HG03045 (cell line): ENCODE data around the gene USP7.
A peak's percentile ranks its signal among the peaks of the same experiment; 100 is the strongest.
"Not testable (repeated sequence)": the region's sequence is repeated elsewhere in the genome, so short reads cannot be mapped to it uniquely, and the experiment has no call there.

Experiments
- ATAC-seq: cut with Tn5 transposase; IDR thresholded peaks from one replicate; pipeline ENCODE4 v1.9.1; 2021; ENCODE audit warnings: mild to moderate bottlenecking, moderate library complexity; ENCODE audit not compliant: unreplicated experiment

Gene USP7

DNA sequence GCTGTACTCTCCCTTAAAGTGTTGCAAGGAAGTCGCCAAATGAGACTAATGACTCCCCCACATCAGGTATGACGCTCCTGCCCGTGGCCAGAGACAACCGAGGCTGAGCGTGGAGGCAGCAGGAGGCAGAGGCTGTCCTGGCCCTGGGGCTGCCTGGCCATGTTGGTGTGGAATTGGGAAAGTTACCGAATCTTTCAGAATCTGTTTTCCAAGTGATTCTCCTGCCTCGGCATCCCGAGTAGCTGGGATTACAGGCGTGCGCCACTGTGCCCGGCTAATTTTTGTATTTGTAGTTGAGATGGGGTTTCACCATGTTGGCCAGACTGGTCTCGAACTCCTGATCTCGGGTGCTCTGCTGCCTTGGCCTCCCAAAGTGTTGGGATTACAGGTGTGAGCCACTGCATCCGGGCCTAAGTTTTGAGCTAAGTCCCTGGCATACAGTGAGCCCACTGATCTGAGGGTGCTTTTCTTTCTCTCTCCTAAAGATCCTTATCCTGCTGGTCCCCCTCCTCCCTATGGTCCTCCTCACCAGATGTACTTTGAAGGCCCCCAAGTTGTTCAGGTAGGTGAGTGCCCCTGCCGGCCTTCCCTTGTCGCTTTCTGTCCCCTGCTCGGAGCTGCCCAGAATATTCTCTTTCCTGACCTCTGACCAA is 80.9 kb downstream of the USP7 start:
- ATAC-seq, result no peak

DNA sequence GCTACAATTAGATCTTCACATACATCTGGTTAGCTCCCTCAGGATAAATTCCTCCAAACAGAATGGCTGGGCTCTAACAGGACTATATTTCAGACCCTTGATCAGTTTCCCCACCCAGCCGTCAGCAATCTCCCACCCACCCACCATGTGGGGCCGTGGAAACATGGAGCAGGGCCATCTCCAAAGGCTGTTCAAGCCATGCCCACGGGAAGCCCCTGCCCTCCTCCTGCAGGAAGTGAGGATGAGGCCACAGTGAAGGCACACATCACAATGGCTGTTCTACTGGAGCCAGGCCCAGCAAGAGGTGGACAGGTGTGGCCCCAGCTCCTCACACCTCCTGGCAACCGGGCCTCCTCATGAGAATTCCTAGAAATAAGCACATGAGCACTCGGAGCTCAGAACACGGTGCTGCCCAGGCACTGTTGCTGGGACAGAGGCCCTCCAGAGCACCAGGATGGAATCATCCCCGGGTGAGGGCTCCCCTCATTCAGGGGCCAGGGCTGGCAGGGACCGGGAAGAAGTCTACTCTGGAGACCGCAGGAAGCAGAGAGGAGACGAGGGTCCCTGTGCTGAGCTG is 81.6 kb downstream of the USP7 start, which contains the start of gene LITAFD:
Gene LITAFD (plus strand): TSS at position 311 of the 577 bp plus-strand sequence. CDS start 2,005 bp downstream, outside the sequence.
- ATAC-seq, result no peak

DNA sequence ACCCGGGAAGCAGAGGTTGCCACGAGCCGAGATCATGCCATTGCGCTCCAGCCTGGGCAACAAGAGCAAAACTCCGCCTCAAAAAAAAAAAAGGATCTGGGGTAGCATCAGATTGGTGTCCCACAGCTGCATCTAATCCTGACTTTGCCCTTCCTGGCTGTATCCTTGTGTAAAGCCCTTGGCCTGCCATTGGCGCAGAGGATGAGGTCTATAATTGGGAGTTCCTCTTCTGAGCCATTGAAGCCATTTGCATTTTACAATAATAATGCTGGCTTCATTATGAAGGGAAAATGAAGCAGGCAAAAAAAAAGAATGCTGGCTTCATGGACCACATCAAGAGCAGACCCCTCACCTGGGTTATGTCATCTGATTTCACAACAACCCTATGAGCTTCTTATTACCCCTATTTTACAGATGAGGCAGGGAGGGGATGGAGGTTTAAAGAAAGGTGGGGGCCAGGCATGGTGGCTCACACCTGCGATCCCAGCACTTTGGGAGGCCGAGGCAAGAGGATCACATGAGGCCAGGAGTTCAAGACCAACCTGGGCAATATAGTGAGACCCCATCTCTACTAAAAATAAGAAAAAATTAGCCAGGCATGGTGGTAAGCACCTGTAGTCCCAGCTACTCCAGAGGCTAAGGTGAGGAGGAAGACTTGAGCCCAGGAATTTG is 82.7 kb downstream of the USP7 start:
- no peak for ATAC-seq

DNA sequence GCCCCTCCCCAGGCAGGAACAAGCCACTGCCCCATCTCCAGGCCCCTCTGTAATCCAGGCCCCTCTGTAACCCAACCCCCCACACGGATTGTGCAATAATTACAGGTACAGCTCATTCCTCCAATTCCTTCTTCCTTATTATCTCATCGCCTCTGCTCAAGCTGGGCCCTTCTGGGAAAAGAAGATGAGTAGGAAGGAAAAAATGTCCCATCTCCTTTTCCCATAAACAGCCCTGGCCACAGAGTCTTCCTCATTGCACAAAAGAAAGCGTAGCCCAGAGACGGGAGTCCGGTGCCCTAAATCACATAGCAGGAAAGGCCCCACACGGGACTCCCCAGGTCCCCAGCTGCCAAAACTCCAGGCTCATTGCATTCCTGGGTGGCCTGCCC is 85.2 kb downstream of the USP7 start:
- ATAC-seq, result no peak

DNA sequence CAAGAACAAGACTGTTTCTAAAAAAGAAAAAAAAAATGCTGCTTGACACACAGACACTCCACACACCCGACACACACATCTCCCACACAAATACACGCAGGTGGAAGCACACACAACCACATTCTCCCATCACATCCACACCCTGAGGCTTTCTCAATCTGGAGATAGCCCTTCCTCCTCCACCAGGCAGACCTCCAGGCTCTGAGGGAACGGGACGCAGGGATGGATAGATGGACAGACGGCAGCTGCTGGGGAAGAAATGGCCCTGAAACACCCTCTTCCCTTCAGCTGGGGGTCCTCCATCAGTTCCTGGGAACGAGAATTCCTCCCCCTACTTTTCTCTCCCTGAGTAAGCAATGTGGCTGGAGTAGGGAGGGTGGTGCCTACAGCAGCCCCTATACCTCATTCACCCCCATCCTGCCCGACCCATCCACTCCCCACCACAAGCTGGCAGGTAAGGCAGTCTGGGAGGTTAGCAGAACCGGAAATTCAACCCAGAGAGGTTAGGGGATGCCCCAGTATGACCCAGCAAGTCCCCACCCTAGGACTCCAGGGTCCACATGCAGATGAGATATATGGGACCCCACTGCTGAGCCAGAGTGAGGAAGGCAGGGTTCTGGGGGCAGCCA is 85.7 kb downstream of the USP7 start:
- no peak for ATAC-seq

DNA sequence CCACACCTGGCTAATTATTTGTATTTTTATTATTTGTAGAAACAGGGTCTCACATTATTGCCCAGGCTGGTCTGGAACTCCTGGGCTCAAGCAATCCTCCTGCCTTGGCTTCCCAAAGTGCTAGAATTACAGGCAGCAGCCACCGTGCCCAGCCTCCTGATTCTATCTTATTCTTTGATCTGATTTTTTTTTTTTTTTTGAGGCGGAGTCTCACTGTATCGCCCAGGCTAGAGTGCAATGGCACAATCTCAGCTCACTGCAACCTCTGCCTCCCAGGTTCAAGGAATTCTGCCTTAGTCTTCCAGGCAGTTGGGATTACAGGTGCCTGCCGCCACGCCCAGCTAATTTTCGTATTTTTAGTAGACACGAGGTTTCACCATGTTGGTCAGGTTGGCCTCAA is 88.4 kb downstream of the USP7 start:
- ATAC-seq, result not testable (repeated sequence)

DNA sequence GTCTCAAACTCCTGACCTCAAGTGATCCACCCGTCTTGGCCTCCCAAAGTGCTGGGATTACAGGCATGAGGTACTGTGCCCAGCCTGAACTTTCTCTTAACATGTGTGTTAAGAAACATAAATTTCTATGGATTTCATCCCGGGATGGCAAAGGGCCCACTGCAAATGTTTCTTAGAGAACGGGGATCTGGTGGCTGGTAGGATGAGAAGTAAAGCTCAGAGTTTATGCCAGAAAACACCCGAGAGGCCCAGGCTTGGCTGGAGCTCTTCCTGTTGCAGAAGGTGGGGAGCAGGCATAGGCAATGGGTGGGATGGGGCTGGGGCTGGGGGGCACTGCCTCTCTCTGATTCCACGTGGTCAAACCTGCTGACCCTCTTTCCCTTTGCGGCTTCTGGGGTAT is 89.3 kb downstream of the USP7 start:
- ATAC-seq, result no peak

DNA sequence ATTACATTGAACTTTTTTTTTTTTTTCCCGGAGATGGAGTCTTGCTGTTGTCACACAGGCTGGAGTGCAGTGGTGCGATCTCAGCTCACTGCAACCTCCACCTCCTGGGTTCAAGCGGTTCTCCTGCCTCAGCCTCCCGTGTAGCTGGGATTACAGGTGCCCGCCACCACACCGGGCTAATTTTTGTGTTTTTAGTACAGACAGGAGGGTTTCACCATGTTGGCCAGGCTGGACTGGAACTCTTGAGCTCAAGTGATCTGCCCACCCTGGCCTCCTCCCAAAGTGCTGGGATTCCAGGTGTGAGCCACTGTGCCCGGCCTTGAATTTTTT is 89.9 kb downstream of the USP7 start:
- not testable (repeated sequence) for ATAC-seq

DNA sequence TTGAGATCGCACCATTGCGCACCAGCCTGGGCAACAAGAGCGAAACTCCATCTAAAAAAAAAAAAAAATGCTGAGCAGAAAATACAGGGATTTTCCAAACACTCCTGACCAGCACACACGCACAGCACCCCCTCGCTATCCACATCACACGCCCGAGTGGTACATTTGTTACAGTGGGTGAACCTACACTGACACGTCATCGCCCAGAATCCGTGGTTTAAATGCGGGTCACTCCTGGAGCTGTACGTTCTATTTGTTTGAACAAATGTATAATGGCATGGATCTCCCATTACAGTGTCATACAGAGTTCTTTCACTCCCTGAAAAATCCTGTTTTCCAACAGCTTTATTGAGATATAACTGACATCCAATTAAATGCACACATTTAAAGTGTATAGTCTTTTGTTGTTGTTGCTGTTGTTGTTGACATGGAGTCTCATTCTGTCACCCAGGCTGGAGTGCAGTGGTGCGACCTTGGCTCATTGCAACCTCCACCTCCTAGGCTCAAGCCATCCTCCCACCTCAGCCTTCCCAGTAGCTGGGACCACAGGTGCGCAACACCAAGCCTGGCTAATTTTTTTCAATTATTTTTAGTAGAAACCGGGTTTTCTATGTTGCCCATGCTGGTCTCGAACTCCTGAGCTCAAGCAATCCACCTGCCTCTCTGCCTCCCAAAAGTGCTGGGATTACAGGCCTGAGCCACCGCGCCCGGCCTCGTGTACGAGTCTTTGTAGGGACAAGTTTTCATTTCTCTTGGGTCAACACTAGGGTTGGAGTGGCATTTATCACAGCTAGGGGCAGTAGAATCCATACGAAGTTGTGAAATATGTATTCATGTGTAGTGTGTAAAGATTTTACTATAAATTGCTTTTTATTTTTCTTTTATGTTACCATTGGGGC is 90.5 kb downstream of the USP7 start:
- ATAC-seq, result no peak

DNA sequence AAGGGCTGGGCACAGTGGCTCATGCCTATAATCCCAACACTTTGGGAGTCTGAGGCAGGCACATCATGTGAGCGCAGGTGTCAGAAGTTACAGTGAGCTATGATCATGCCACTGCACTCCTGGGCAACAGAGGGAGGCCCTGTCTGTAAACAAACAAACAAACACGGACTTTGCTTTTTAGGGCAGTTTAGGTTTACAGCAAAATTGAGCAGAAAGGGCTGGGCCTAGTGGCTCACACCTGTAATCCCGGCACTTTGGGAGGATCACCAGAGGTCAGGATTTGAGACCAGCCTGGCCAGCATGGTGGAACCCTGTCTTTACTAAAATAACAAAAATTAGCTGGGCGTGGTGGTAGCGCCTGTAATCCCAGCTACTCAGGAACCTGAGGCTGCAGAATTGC is 91.6 kb downstream of the USP7 start:
- no peak for ATAC-seq

DNA sequence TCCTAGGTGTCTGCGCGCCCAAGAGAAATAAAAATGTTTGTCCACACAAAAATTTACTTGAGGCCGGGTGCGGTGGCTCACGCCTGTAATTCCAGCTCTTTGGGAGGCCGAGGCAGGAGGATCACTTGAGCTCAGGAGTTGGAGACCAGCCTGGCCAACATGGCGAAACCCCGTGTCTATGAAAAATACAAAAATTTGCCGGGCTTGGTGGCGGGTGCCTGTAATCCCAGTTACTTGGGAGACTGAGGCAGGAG is 93.8 kb downstream of the USP7 start:
- ATAC-seq, result not testable (repeated sequence)

DNA sequence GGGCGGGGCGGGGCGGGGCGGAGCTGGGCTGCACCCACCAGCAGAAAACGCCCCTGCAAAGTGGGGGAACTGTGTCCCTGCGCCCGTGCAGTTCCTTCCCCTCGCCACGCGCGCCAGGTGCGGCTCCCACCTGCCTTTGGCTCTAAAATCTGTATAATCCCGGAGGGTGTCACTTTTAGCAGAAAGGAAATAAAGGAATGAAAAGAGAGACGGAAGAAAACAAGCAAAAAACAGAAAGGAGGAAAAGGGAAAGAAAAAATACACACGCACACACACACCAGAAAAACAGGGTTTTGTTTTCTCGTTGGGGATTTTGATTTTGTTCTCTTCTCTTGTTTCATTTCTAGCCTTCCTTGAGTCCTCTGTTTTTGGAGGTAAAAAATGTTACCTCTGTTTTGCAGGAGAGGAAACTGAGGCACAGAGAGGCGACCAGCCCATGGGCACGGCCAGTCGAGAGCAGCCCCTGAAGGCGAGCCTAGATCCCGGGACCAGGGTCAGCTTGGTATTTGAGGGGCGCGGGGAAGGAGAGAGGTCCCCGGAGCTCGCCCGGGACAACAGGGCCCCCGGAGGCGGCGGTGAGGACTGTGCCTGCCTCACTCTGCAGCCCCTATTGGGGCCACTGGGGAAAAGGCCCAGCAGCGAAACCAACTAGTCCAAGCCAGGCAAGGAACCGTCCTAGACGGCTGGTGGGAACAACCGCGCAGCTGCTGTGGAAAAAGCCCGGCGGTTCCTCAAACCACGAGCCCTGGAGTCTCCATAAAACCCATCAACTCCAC is 94.3 kb downstream of the USP7 start:
- no peak for ATAC-seq

DNA sequence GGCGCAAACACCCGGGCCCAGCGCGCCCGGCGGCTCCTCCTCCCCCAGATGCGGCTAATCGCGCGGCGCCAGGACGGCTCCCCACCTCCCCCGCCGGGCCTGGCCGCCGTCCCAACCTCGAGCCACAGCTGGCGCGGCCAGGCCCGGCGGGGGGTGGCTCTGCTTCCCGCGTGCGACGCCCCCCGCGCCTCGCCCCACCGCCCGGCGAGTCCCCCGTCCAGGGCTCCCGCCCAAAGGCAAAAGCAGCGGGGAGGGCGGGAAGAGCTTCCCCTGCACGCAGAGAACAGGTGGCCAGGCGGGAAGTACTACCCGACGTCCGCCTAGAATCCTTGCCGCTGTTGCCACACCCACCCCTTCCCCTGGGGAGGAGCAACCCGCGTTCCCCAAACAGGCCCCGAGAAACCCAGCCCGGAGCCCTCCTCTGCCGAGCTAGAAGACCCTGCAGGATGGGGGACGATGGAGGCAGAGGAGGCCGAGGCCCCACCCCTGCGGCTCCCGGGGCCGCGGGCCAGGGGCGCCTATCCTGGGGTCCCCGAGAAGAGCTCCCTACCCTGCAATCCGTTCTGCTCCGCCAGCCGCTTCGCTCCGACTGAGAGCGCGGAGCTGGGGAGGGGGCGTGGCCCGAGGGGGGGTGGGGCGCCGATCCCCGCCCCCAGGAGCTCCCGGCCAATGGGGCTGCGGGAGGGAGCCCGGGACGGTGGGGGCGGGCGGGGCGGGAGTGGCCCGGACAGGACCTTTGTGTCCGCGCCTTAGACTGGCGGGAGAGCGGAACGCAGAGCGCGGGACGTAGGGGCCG is 95.1 kb downstream of the USP7 start, which contains the start of gene CARHSP1:
Gene CARHSP1 (minus strand): TSS at position 591 of the 796 bp plus-strand sequence. CDS start 9,678 bp downstream, outside the sequence.
- peak; percentile 68 for ATAC-seq

DNA sequence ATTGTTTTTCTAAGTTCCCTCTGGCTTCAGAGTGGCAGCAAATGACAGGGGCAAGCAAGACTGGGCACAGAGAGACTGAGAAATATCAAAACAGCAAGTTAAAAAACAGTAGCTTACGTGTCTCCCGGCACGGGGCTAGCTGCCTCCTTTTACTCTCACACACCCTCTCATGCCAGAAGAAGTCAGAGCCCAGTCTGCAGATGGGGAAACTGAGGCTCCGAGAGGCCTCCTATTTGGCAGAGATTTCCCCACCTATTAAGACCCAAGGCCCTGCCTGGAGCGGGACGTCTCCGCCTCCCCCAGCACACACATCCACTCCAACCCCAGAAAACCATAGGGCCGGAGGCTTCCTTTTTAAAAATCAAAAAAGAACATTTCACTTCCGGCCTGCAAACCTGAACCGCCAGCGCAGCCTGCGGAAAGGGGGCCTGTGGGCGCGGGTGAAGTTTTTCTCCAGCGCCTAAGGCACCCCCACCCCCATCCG is 95.7 kb downstream of the USP7 start:
- ATAC-seq, result peak; percentile 1

DNA sequence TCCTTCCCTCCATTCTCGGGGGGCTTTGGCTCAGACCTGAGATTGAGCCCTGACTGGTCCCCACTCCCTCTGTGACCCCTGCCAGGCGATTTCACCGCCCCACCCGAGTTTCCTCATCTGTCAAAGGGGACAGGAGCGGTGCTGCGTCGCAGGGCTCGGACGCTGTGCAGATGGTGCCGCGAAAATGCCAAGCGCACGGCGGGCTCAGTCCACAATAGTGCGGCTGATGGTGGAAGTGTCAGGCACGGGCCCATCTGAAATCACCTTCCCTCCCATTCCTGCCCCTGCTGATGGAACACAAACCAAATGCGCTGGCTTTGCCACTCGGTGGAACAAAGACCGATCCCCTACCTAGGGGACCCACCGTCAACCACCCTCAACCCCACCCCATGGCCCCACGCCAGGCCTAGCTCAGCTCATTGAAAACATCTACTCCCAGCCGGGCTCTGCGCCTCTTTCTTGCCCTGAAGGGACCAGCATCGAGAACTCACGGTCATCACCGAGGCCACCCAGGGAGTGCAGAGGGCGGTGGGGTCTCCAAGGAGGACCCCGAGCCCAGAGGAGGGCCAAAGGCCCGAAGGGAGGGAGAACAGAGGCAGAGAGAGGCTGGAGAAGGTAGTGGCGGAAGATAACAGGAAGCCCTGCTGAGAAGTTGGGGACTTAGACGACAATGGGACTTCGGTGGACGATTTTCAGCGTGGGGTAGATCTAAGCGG is 96.3 kb downstream of the USP7 start:
- ATAC-seq, result no peak

DNA sequence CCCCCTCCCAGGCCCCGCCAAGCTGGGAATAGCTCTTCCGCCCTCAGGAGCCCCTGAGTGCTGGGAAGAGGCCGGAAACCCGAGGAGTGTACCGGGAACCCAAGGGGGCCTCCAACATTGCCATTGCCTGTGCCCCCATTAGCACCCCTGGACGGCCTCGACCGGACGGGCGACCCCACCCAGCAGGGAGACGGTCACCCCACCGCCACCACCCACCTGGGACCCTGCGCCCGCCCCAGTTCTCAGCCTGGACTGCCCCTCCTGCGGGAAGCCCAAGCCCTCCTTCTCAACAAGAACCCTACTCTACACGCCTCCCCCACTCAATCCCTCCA is 96.9 kb downstream of the USP7 start:
- no peak for ATAC-seq

DNA sequence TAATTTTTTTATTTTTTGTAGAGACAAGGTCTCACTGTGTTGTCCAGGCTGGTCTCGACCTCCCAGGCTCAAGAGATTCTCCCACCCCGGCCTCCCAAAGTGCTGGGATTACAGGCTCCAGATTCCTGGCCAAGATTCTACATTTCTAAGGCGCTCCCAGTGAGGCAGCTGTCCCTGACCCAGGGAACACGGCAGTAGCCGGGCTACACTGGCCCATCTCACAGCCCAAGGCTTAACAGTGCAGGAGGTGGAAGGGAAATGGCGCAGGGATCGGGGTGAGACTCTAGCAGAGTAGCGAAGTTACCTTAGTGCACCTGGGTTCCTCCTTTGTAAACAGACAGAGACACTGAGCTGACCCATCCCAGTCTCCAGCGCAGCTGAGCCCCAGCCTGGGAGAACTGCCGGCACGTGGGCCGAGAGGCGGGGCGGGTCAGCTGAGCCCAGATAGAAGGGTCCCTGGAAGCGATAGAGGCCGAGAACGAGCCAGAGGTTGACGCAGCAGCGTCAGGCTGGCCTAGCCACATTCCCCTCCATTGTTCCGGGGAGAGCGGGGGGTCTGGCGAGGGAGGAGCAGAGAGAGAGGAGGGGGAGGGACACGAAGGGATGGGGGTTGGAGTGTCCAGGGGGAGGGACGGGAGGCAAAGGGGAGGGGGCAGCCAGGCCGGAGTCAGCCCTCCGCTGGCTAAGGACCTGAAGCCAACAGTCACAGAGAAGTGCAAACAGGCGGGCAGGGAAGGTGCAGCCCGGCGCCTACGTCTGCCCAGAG is 97.4 kb downstream of the USP7 start:
- ATAC-seq, result no peak
